ENCODE results near the gene SCAI. TPM values are rescaled to one million over a fixed set of nuclear protein-coding genes. Genes with fewer than 3 reads are reported as not detected.
"Not testable (repeated sequence)": the region's sequence is repeated elsewhere in the genome, so short reads cannot be mapped to it uniquely, and the experiment has no call there.

The SCAI gene
- total RNA-seq, 2 experiments from 2014 or later, result 10.7 to 10.8 TPM

DNA sequence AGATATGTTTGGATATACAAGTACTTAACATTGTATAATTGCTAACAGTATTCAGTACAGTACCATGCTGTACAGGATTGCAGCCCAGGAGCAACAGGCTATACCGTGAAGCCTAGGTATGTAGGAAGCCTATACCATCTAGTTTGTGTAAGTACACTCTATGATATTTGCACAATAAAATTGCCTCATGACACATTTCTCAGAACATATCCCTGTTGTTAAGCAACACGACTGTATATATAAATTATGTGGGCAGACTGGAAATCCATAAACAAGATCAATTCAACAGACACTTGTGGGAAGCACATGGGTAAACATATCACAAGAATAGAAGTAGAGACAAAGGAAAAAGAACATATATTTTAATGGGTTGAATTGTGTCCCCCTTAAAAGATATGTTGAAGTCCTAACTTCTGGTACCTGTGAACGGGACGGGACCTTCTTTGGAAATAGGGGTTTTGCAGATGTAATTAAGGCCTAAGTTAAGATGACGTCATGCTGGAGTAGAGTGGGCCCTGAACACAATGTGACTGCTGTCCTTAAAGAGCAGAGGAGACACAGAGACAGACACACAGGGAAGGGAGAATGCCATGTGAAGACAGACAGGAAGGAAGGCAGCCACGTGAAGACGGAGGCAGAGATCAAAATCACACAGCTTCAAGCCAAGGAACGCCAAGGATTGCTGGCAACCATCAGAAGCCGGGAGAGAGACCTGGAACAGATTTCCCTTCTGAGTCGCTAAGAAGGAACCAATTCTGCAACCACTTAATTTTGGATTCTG lies 76.3 kb downstream of the SCAI start:
- CTCF ChIA-PET, result no interaction called here
- POLR2A ChIA-PET, result no interaction called here
- no peak for DNase-seq

DNA sequence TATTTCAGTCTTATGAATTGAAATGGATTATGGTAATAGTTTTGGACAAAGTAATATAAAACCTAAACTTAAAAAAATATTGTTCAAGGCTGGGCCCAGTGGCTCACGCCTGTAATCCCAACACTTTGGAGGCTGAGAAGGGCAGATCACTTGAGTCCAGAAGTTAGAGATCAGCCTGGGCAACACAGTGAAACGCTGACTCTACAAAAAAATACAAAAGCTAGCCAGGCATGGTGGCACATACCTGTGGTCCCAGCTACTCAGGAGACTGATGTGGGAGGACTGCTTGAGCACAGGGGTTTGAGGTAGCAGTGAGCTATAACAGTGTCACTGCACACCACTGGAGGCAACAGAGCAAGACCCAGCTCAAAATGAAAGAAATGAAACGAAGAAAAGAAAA lies 81.9 kb downstream of the SCAI start:
- Mint-ChIP-seq H3K4me1 (ENCODE audit: low read depth) (no peaks in the 10 kb centered on the region), H3K9me3 (ENCODE audit: insufficient read depth) (no peaks in the 10 kb centered on the region), H3K36me3 (ENCODE audit: low read depth) (peaks cover 5% of the 10 kb centered on the region), H3K4me3 (no peak overlapping the region), H3K27me3 (ENCODE audit: low read depth) (no peaks in the 10 kb centered on the region), H3K27ac (no peak overlapping the region)
- CTCF ChIA-PET, result no interaction called here
- DNase-seq (no peak), ATAC-seq (no peak)
- POLR2A ChIA-PET, result no interaction called here

More for the DNA sequence above, 76.3 kb downstream of the SCAI start:
- H3K9me3 Mint-ChIP-seq (ENCODE audit: insufficient read depth), result no peaks in the 10 kb centered on the region
- no peaks in the 10 kb centered on the region for H3K27me3 Mint-ChIP-seq (ENCODE audit: low read depth)
- no peak for ATAC-seq
- H3K27ac Mint-ChIP-seq, result no peak overlapping the region
- H3K36me3 Mint-ChIP-seq (ENCODE audit: low read depth), result peaks cover 2% of the 10 kb centered on the region
- no peaks in the 10 kb centered on the region for H3K4me1 Mint-ChIP-seq (ENCODE audit: low read depth)
- no peak overlapping the region for H3K4me3 Mint-ChIP-seq

DNA sequence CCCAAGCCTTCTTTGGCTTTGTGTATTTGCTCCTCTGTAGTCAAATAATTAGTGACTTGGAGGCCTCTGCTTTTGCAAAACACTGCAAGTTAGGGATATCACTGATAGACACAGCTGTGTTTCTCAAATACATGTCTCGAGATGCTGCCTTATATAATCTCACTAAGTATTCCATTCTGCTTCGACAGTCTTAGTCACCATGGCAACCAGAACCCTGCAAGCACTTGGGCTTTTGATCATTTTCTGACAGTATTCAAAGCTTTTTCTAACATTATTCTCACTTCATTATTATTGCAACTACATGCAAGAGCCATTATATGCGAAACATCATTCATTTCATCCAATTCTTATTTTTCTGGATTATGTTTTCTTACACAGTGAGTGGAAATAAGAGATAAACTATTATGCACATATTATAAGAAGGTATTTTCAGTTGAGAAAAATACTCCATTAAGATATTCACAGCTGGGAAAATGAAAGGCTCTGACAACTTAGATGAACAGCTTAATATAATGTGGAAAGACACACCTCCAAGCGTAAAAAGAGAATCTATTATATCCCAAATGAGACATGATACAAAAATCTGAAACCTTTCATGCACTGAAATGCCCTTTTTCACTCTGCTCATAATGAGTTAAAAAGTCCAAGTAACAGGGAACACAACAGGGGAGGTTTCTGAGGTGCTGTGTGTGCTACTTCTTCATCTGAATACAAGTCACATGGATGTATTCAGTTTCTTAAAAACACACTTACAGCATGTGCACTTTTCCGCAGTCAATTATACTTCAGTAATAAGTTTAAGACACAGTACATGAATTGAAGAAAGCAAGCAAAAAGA lies 93.9 kb downstream of the SCAI start:
- peaks cover 2% of the 10 kb centered on the region for H3K36me3 Mint-ChIP-seq (ENCODE audit: low read depth)
- no peaks in the 10 kb centered on the region for H3K9me3 Mint-ChIP-seq (ENCODE audit: insufficient read depth)
- H3K4me1 Mint-ChIP-seq (ENCODE audit: low read depth), result no peaks in the 10 kb centered on the region
- H3K27ac Mint-ChIP-seq, result no peak overlapping the region
- no peak overlapping the region for H3K4me3 Mint-ChIP-seq
- POLR2A ChIA-PET, result no interaction called here
- CTCF ChIA-PET, result no interaction called here
- ATAC-seq (no peak), DNase-seq (no peak)
- H3K27me3 Mint-ChIP-seq (ENCODE audit: low read depth), result no peaks in the 10 kb centered on the region

DNA sequence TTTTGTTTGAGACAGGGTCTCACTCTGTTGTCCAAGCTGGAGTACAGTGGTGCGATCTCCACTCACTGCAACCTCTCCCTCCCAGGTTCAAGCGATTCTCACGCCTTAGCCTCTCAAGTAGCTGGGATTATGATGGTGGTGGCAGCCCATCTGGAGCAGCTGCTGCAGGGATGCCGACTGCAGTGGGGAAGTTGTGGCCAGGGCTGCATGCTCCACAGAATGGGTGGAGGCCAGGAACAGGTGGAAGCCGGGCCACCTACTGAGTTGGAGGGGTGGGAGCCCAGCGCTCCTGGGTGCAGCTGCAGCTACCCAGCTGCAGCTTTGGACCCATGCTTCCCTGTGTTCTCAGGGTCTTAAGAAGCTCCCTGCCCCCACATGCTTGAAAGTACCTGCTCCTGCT lies 99.7 kb downstream of the SCAI start:
- ATAC-seq (no peak), DNase-seq (no peak)
- Mint-ChIP-seq H3K4me3 (no peak overlapping the region), H3K36me3 (ENCODE audit: low read depth) (peaks cover 2% of the 10 kb centered on the region), H3K27ac (no peak overlapping the region), H3K27me3 (ENCODE audit: low read depth) (no peaks in the 10 kb centered on the region), H3K9me3 (ENCODE audit: insufficient read depth) (no peaks in the 10 kb centered on the region), H3K4me1 (ENCODE audit: low read depth) (no peaks in the 10 kb centered on the region)
- CTCF ChIA-PET, result no interaction called here
- POLR2A ChIA-PET, result no interaction called here

DNA sequence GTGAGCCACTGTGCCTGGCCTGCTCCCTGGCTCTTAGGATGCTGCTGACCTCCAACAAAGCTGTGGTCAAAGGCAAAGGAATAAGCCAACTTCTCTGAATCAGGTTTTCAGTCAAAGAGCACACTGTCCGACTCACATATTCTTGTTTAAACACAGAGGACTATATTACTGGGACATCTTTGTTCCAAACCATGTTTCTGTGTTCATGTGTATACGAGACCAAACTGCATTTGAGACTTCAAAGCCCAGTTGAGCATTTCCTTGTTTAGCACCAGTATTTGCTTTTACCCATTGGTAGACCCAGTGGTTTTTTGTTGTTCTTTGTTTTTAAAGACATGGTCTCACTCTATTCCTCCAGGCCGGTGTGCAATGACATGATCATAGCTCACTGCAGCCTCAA lies 100.2 kb downstream of the SCAI start:
- no peak for ATAC-seq
- Mint-ChIP-seq H3K4me3 (no peak overlapping the region), H3K36me3 (ENCODE audit: low read depth) (peaks cover 2% of the 10 kb centered on the region), H3K27me3 (ENCODE audit: low read depth) (no peaks in the 10 kb centered on the region), H3K27ac (no peak overlapping the region), H3K9me3 (ENCODE audit: insufficient read depth) (no peaks in the 10 kb centered on the region), H3K4me1 (ENCODE audit: low read depth) (no peaks in the 10 kb centered on the region)
- no peak for DNase-seq
- CTCF ChIA-PET, result no interaction called here
- POLR2A ChIA-PET, result no interaction called here

DNA sequence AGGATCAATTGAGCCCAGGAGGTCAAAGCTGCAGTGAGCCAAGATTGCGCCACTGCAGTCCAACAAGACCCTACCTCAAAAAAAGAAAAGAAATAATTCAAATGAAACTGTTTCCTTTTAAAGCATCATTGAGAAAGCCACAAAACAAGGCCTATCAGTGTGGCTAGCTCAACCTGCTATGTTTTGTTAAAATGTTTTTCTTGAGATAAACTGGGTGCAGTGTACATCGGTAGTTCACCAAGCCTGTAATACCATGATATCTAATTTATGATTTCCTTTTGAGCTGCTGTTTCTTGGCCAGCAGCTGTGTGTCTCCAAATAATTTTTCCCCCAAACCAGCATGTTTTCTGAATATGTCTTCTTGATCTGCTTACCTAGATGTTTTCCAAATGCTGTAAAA lies 105.2 kb downstream of the SCAI start:
- Mint-ChIP-seq H3K9me3 (ENCODE audit: insufficient read depth) (no peaks in the 10 kb centered on the region), H3K4me3 (no peak overlapping the region), H3K36me3 (ENCODE audit: low read depth) (no peaks in the 10 kb centered on the region), H3K4me1 (ENCODE audit: low read depth) (no peaks in the 10 kb centered on the region), H3K27me3 (ENCODE audit: low read depth) (no peaks in the 10 kb centered on the region), H3K27ac (no peak overlapping the region)
- CTCF ChIA-PET, result interaction anchor here (0.7 to 0.8 kb wide), 2 partner anchors 13 to 123 kb away, joined by 3 read pairs; no protein-coding TSS in a partner anchor
- ATAC-seq, result no peak
- no peak for DNase-seq
- POLR2A ChIA-PET, result no interaction called here

DNA sequence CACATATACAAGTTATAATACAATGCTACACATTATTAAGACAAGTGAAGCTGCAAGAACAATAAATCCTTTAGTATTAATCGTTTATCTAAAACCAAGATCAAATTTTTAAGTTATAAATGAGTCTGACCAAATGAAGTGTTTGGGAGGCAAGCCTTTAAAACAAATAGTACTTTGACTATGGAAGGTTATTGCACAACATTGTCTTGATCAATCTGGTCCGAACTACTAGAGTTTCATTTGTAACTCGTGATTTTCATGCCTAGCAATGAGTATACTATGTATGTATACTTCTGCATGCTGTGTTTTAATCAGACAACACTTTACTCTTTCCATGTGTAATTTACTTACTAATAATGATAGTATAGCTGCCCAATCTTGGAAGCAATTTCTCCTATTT lies 115.3 kb downstream of the SCAI start:
- no peaks in the 10 kb centered on the region for H3K9me3 Mint-ChIP-seq (ENCODE audit: insufficient read depth)
- CTCF ChIA-PET, result no interaction called here
- no peak for DNase-seq
- no peaks in the 10 kb centered on the region for H3K27me3 Mint-ChIP-seq (ENCODE audit: low read depth)
- POLR2A ChIA-PET, result no interaction called here
- H3K4me1 Mint-ChIP-seq (ENCODE audit: low read depth), result no peaks in the 10 kb centered on the region
- peaks cover 12% of the 10 kb centered on the region for H3K36me3 Mint-ChIP-seq (ENCODE audit: low read depth)
- no peak overlapping the region for H3K27ac Mint-ChIP-seq
- no peak for ATAC-seq
- no peak overlapping the region for H3K4me3 Mint-ChIP-seq

DNA sequence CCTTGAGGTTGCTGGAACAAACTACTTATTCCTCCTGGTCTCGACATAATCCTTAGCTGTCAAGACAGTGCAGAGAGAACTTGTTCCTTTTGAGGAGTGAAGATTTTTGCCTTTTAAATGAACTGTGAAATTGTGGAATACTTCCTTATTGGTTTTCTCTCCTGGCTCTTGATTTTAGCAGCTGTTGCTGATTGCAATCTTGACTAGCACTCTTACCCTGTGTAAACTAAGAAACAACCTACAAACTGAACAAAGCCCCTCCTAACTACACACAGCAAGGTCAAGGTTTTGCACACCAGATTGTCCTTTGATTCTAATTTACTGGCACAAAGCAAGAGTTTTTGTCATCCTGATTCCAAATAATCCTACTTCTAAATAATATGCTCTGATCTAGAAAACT lies 118.4 kb downstream of the SCAI start:
- H3K27ac Mint-ChIP-seq, result no peak overlapping the region
- DNase-seq, result no peak
- H3K36me3 Mint-ChIP-seq (ENCODE audit: low read depth), result peaks cover 12% of the 10 kb centered on the region
- no peaks in the 10 kb centered on the region for H3K27me3 Mint-ChIP-seq (ENCODE audit: low read depth)
- H3K4me1 Mint-ChIP-seq (ENCODE audit: low read depth), result no peaks in the 10 kb centered on the region
- ATAC-seq, result no peak
- CTCF ChIA-PET, result interaction anchor here (1.1 kb wide), 1 partner anchor 13 kb away, joined by 3 read pairs; no protein-coding TSS in a partner anchor
- POLR2A ChIA-PET, result no interaction called here
- no peaks in the 10 kb centered on the region for H3K9me3 Mint-ChIP-seq (ENCODE audit: insufficient read depth)
- no peak overlapping the region for H3K4me3 Mint-ChIP-seq

DNA sequence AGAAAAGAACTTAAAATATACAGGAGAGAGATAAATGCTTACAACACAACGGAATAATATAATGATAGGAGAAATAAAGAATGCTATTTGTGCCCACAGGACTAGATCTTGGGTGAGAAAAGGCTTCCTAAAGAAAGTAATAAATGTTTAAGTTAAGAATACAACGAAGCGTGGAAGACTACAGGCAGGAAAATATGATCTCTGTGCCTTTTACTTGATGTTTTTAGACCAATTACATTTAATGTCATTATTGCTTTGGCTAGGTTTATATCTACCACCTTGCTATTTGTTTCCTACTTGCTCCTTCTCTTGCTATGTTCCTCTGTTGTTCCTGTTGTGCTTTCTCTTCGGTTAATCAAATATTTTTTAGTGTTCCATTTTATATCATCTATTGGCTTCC lies 122.3 kb downstream of the SCAI start:
- POLR2A ChIA-PET, result no interaction called here
- no peak overlapping the region for H3K4me3 Mint-ChIP-seq
- H3K9me3 Mint-ChIP-seq (ENCODE audit: insufficient read depth), result no peaks in the 10 kb centered on the region
- no peak for DNase-seq
- CTCF ChIA-PET, result no interaction called here
- H3K27ac Mint-ChIP-seq, result no peak overlapping the region
- H3K4me1 Mint-ChIP-seq (ENCODE audit: low read depth), result no peaks in the 10 kb centered on the region
- ATAC-seq, result no peak
- H3K27me3 Mint-ChIP-seq (ENCODE audit: low read depth), result no peaks in the 10 kb centered on the region
- H3K36me3 Mint-ChIP-seq (ENCODE audit: low read depth), result peaks cover 17% of the 10 kb centered on the region

DNA sequence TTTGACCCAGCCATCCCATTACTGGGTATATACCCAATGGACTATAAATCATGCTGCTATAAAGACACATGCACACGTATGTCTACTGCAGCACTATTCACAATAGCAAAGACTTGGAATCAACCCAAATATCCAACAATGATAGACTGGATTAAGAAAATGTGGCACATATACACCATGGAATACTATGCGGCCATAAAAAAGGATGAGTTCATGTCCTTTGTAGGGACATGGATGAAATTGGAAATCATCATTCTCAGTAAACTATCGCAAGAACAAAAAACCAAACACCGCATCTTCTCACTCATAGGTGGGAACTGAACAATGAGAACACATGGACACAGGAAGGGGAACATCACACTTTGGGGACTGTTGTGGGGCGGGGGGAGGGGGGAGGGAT lies 127.7 kb downstream of the SCAI start:
- H3K9me3 Mint-ChIP-seq (ENCODE audit: insufficient read depth); H3K27me3 Mint-ChIP-seq (ENCODE audit: low read depth); ATAC-seq; CTCF ChIA-PET; H3K4me3 Mint-ChIP-seq; DNase-seq; POLR2A ChIA-PET; H3K4me1 Mint-ChIP-seq (ENCODE audit: low read depth); H3K27ac Mint-ChIP-seq: not testable (repeated sequence)
- peaks cover 13% of the 10 kb centered on the region for H3K36me3 Mint-ChIP-seq (ENCODE audit: low read depth)

DNA sequence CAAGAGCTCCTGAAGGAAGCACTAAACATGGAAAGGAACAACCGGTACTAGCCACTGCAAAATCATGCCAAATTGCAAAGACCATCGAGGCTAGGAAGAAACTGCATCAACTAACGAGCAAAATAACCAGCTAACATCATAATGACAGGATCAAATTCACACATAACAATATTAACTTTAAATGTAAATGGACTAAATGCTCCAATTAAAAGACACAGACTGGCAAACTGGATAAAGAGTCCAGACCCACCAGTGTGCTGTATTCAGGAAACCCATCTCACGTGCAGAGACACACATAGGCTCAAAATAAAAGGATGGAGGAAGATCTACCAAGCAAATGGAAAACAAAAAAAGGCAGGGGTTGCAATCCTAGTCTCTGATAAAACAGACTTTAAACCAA lies 131.3 kb downstream of the SCAI start:
- POLR2A ChIA-PET; H3K9me3 Mint-ChIP-seq (ENCODE audit: insufficient read depth); ATAC-seq; H3K4me1 Mint-ChIP-seq (ENCODE audit: low read depth); H3K4me3 Mint-ChIP-seq; DNase-seq; H3K27ac Mint-ChIP-seq; H3K27me3 Mint-ChIP-seq (ENCODE audit: low read depth); CTCF ChIA-PET: not testable (repeated sequence)
- H3K36me3 Mint-ChIP-seq (ENCODE audit: low read depth), result peaks cover 15% of the 10 kb centered on the region

DNA sequence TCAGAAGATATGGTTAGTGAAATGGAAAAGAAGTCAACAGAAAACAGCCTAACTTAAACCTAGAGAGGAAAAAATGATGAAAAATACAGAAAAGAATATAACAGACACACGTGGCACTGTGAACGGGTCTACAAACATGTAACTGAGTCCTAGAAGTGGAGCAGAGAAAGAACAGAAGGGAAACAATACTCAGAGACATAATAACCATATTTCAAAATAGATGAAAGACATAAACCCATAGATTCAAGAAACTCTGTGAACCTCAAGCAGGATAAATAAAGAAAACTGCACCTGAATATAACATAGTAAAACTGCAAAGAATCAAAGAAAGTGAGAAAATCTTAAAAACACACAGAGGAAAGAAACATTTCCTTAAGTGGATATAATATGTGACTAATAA lies 134.7 kb downstream of the SCAI start:
- Mint-ChIP-seq H3K27ac (no peak overlapping the region), H3K4me3 (no peak overlapping the region), H3K36me3 (ENCODE audit: low read depth) (peaks cover 6% of the 10 kb centered on the region), H3K27me3 (ENCODE audit: low read depth) (no peaks in the 10 kb centered on the region), H3K9me3 (ENCODE audit: insufficient read depth) (no peaks in the 10 kb centered on the region), H3K4me1 (ENCODE audit: low read depth) (no peaks in the 10 kb centered on the region)
- POLR2A ChIA-PET, result no interaction called here
- CTCF ChIA-PET, result no interaction called here
- ATAC-seq (no peak), DNase-seq (no peak)
